HepG2 (cell line): ENCODE data around the gene IFI27L2.

ENCODE experiments used
- CEBPG ChIP-seq: IDR thresholded peaks from 2 replicates; pipeline ENCODE4 v1.6.1; 2016
- CTCF ChIP-seq: sonication (generic); formaldehyde crosslinking; IDR thresholded peaks from 2 replicates; pipeline ENCODE4 v1.5.0; 2020; ENCODE audit warnings: mild to moderate bottlenecking, missing genetic modification reagents, moderate library complexity
- GTF2F1 ChIP-seq: fragments of 150-350 bp; IDR thresholded peaks from 2 replicates; pipeline ENCODE4 v1.6.1; 2014; ENCODE audit warnings: low read length
- HMGXB4 ChIP-seq, 2 experiments: sonication (generic) in 1 of 2; formaldehyde crosslinking in 1 of 2; IDR thresholded peaks; 2 replicates each; pipeline versions ENCODE4 v1.4.0 to v1.6.1; 2018 to 2020; ENCODE audit warnings: missing genetic modification reagents in 2 of 2, borderline replicate concordance in 1 of 2, low read depth in 1 of 2, mild to moderate bottlenecking in 1 of 2, missing biosample characterization in 1 of 2
- POLR2A ChIP-seq, 2 experiments: IDR thresholded peaks; 2 replicates each; pipeline ENCODE4 v1.6.1; 2011; ENCODE audit warnings: low read depth in 2 of 2, low read length in 2 of 2, mild to moderate bottlenecking in 1 of 2, moderate library complexity in 1 of 2; ENCODE audit not compliant: insufficient read depth in 1 of 2
- SMC3 ChIP-seq: IDR thresholded peaks from 2 replicates; pipeline ENCODE4 v1.6.1; 2011; ENCODE audit warnings: low read length, improper control_type of control experiment
- STAT5B ChIP-seq: sonication (generic); formaldehyde crosslinking; IDR thresholded peaks from 2 replicates; pipeline ENCODE4 v1.4.0; 2020; ENCODE audit warnings: missing genetic modification reagents
- STAT6 ChIP-seq: sonication (generic); formaldehyde crosslinking; IDR thresholded peaks from 2 replicates; pipeline ENCODE4 v1.4.0; 2020; ENCODE audit warnings: missing genetic modification reagents, mild to moderate bottlenecking, borderline replicate concordance
- THAP8 ChIP-seq: sonication (generic); formaldehyde crosslinking; IDR thresholded peaks from 2 replicates; pipeline ENCODE4 v1.5.1; 2020; ENCODE audit warnings: missing genetic modification reagents, mild to moderate bottlenecking, borderline replicate concordance
- ZFX ChIP-seq: sonication (generic); formaldehyde crosslinking; IDR thresholded peaks from 2 replicates; pipeline ENCODE4 v1.4.0; 2020; ENCODE audit warnings: mild to moderate bottlenecking, low read depth, missing genetic modification reagents, moderate library complexity

- TF ChIP-seq ZFX (CRISPR knock-in tag) (no peak), POLR2A (IDR thresholded peaks at IDR 0.05; ENCODE audit: insufficient read depth in 1 of 2, low read depth in 2 of 2, low read length in 2 of 2) (no peak), STAT6 (CRISPR knock-in tag) (no peak), HMGXB4 (CRISPR knock-in tag; IDR thresholded peaks at IDR 0.05; ENCODE audit: borderline replicate concordance in 1 of 2, low read depth in 1 of 2) (no peak), STAT5B (CRISPR knock-in tag) (no peak), THAP8 (CRISPR knock-in tag) (no peak), CTCF (no peak), CEBPG (CRISPR knock-in tag) (no peak), GTF2F1 (no peak), SMC3 (no peak)
Measured at GRCh38 chr14:94120667-94121340, 8.6 kb downstream of the IFI27L2 start.
